ENCODE results near the gene TMEM47.

TMEM47 gene

DNA sequence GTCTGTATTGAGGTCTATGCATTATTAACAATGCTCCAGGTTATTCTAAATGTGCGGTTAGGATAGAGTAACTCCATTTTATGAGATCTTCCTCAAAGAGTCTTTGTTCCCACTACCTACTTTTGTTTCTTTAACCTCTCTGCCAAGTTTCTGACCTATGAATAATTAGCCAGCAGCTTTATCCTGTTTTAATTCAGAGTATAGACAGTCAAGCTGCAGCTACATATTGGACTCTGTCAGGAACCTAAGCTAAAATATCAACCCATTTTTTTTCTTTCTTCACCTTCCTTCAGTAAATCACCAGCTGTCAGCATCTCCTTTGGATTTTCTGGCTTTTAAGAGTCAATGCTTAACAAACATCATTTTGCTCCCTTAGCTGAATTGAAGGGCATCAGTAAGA lies 72.3 kb downstream of the TMEM47 start:
- DNase-seq: no peak

DNA sequence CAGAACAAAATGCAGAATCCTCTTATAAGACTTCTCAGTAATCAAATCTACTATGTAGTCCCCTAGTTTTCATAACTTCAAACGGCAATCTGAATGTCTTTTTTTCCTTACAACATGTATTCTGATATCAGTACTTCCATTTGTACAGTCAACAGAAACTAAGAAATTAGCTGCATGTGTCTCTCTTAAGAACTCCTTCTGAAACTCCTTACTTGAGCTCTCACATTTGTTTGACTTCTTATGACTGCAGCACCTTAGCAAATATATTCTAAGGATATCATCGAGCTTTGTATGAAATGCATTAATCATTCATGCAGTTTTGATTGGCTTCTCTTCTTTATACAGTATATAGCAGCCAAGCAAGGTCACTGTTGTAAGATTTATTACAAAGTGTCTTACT lies 77.0 kb downstream of the TMEM47 start:
- no peak for DNase-seq

DNA sequence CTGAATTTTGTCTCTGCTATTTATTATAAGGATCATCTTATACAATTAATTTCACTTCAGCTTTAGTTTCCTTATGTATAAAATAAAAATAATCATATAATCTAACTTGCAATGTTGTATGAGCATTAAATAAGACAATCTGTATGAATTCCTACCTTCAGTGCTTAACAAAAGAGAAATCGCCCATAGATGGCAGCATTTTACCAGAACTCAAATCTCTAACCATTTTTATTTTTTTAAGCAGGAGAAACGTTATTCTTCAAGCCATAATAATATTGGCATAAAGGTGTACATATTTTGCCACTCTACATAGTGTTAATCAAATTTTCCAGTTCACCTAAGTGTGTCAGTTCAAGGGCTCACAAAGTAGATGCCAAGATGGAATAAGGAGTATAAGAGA lies 78.8 kb downstream of the TMEM47 start:
- peak; percentile 3 for DNase-seq
